GM08714 (cell line): ENCODE measurements around the gene BCL11B.

ENCODE experiments used
- H3K4me3 ChIP-seq: fragments of 200-500 bp; sonication (Bioruptor generic); 2 replicates; pipeline ENCODE4 v1.5.1; 2014; ENCODE audit warnings: mild to moderate bottlenecking, low read length, inconsistent platforms
- ZNF274 ChIP-seq: IDR thresholded peaks from 2 replicates; pipeline ENCODE4 v1.6.1; 2012; ENCODE audit warnings: mild to moderate bottlenecking, low read depth, low read length

Gene BCL11B

DNA sequence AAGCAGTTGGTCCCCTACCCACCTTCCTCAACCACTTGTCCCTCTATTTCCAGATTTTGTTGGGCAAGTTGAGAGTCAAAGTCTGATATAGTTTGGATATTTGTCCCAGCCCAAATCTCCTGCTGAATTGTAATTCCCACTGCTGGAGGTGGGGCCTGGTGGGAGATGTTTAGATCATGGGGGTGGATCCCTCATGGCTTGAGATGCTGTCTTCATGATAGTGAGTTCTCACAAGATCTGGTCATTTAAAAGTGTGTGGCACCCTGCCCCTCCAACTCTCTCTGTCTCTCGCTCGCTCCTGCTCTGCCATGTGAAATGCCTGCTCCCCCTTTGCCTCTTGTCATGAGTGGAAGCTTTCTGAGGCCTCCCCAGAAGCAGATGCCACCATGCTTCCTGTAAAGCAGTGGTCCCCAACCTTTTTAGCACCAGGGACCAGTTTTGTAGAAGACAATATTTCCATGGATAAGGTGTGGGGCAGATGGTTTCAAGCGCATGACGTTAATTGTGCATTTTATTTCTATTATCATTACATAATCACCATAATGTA, 37.3 kb upstream of the BCL11B start:
- no peak overlapping the region for H3K4me3 ChIP-seq
- no peak for TF ChIP-seq ZNF274

GRCh38 chr14:99304208-99304607, 32.2 kb upstream of the BCL11B start:
- no peak overlapping the region for H3K4me3 ChIP-seq
- TF ChIP-seq ZNF274 = no peak

DNA sequence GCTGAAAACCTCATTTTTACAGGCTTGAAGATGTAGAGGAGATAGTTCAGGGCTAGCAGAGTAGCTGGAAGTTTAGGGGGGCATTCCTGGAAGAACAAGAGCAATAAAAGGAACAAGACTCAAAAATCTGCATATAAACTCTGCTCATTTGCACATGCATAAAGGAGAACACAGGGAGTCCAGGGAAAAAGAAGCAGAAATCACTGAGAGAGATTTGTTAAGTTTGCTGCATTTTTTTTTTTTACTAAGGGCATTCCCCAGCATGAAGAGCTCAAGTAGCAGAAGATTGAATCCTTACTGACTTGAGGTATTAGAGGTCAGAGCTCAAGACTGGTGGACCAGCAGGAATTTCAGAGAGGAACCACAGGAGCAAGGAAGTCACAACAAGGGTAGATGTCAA, 28.2 kb upstream of the BCL11B start:
- no peak for TF ChIP-seq ZNF274
- no peak overlapping the region for H3K4me3 ChIP-seq

DNA sequence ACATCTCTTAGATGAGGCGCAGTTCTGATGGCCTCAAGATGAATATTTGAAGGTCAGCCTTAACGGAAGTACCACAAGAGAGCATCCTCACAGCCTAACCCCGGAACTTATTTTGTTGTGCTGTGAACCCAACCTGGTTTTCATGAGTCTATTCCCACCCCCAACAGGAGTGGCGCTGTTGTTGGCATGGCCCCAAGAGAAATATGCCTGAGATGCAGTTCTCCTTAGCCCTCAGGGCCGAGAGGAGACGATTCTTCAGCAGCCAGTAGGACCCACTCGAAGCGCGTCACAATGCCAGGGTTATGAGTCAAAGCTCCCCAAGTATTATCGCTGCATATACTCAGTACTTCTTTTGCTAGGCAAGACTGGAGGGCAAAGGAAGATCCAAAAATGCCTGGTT, 24.5 kb upstream of the BCL11B start:
- no peak for TF ChIP-seq ZNF274
- H3K4me3 ChIP-seq = no peak overlapping the region

DNA sequence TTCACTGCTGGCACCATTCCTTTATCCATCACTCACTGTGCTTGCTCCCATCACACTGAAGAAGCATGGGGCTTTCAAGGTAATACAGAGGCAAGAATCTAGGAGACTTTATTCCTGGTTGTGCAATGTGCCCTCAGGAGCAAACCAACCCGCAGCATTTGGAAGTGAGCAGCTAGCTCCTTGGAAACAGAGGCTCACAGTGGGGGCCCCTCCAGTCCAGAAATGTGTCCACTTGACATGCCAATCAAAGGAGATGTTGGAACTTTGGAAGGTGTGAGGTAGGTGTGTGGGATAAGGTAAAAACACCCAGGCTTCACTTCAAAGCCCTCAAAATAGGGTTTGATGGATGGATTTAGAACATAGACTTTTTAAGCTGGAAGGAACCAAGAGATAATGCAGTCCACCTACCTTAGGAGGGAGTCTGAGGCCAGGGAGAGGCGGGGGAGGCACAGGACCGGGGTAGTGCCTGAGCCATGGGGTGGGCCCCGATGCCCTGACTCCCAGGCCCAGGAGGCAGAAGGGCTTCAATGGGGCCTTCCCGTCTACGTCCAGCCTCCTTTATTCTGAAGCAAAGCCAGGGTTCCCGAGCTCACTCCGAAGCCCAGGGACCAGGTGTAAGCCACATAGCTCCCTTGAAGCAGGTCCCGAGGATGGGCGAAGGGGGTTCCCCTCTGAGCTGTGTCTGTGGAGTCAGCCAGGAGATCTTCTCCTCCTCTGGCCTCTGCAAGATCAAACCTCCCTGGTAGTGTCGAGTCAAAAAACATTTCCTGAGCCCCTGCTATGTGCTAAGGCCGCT, 17.6 kb upstream of the BCL11B start:
- H3K4me3 ChIP-seq = no peak overlapping the region
- TF ChIP-seq ZNF274 = no peak

DNA sequence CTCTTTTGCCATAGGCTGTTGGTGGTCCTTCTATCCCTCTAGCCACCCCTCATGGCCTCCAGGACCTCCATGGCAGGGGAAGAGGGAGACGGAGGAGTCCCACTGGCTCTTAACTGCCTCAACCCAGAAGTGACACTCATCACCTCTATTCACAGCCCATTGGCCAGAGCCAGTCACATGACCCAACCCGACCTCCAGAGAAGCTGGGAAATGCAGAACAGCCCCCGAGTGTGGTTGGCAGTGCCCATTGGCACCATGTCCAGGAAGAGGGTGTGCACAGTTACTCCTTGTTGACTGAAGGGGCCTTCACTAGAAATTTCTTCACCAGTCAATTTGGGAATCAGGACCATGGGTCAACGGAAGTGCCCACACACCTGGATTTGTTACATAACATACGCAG, 17.0 kb upstream of the BCL11B start:
- no peak for TF ChIP-seq ZNF274
- no peak overlapping the region for H3K4me3 ChIP-seq

GRCh38 chr14:99287269-99287942, 15.4 kb upstream of the BCL11B start:
- peak overlapping the region; percentile 40; the same call in 1 of the 2 replicates for H3K4me3 ChIP-seq
- TF ChIP-seq ZNF274 = no peak

DNA sequence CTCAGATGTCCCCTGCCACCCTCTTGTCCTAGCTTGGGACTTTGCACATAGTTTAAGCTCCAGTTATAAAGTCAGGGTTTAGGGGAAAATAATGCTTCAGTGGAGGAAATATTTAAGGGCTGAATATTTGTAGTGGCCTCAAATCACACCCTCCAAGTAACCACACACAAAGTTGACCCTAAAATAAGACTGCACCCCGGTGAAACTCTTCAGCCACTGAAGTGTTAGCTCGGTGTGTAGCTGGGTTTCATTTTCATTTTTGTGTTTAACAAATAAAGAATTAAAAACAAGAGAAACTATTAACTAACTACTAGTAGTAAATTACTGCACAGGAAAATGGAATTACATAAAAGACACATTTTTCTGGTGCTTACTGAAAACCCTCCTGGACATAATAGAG, 14.8 kb upstream of the BCL11B start:
- H3K4me3 ChIP-seq = peak overlapping the region; percentile 40; the same call in 1 of the 2 replicates
- no peak for TF ChIP-seq ZNF274

GRCh38 chr14:99284254-99285004, 12.4 kb upstream of the BCL11B start:
- no peak overlapping the region for H3K4me3 ChIP-seq
- no peak for TF ChIP-seq ZNF274

- no peak for TF ChIP-seq ZNF274
- no peak overlapping the region for H3K4me3 ChIP-seq
These were observed 10.5 kb upstream of the BCL11B start for GRCh38 chr14:99282261-99283050.

- no peak for TF ChIP-seq ZNF274
- H3K4me3 ChIP-seq = no peak overlapping the region
These were observed 9.4 kb upstream of the BCL11B start for GRCh38 chr14:99281396-99281795.

GRCh38 chr14:99280852-99281251, 8.9 kb upstream of the BCL11B start:
- TF ChIP-seq ZNF274 = no peak
- H3K4me3 ChIP-seq = no peak overlapping the region

- no peak for TF ChIP-seq ZNF274
- no peak overlapping the region for H3K4me3 ChIP-seq
These were observed 8.2 kb upstream of the BCL11B start for GRCh38 chr14:99280066-99280731.
